HG03575 (cell line): ENCODE results near the gene UBALD2.
"Not testable (repeated sequence)": the region's sequence is repeated elsewhere in the genome, so short reads cannot be mapped to it uniquely, and the experiment has no call there.

Experiments used
- ATAC-seq: cut with Tn5 transposase; IDR thresholded peaks from one replicate; pipeline ENCODE4 v1.9.1; 2021; ENCODE audit not compliant: unreplicated experiment, insufficient number of reproducible peaks, low FRiP score; ENCODE audit errors: extremely low read depth

Gene UBALD2

DNA sequence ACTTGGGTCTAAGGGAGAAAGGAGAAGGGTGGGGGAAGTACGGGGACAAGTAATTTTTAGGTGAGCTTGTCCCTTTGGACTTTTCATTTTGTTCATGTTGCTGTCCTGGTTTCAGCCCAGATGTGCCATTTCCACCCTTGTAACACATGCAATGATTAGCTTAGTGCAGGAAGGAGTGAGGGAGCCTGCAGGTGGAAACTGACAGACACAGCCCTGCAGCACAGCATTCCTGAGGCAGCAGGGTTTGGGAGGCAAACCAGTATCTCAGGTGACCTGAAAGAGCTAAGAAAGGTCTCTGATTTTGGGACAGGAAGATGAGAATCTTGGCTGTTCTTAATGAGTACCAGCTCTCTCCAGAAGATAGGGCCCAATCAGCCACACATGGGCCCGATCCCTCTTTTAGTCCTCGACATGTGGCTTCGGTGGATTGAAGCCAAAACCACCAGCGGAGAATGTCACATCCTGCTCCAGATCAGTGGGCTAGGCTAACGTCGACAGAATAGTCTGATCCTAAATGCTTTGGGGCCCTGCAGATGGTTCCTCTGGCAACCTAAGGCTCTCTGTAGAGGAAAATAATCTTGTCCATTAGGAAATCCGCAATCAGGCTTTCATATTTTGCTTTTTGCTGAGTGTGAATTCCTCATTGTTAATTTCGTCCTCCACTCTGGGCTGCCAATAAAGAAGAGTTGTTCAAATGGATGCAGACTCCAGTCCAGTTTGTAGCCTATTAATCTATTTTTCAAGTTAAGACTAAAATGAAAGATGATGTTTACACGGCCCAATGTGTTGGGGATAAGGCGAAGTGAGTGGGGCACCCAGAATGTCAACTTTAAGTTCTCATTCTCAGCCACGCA lies 21.1 kb upstream of the UBALD2 start:
- no peak for ATAC-seq

DNA sequence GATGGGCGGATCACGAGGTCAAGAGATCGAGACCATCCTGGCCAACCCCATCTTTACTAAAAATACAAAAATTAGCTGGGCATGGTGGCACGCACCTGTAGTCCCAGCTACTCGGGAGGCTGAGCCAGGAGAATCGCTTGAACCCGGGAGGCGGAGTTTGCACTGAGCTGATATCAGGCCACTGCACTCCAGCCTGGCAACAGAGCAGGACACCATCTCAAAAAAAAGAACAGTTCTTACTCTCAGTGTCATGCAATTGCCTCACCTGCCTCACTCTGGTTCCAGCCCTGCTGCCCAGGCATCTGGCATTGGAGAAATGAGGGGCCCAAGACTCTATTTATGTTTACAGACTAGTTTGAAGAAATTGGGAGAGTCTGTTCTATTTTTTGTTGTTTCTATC lies 20.4 kb upstream of the UBALD2 start:
- not testable (repeated sequence) for ATAC-seq

DNA sequence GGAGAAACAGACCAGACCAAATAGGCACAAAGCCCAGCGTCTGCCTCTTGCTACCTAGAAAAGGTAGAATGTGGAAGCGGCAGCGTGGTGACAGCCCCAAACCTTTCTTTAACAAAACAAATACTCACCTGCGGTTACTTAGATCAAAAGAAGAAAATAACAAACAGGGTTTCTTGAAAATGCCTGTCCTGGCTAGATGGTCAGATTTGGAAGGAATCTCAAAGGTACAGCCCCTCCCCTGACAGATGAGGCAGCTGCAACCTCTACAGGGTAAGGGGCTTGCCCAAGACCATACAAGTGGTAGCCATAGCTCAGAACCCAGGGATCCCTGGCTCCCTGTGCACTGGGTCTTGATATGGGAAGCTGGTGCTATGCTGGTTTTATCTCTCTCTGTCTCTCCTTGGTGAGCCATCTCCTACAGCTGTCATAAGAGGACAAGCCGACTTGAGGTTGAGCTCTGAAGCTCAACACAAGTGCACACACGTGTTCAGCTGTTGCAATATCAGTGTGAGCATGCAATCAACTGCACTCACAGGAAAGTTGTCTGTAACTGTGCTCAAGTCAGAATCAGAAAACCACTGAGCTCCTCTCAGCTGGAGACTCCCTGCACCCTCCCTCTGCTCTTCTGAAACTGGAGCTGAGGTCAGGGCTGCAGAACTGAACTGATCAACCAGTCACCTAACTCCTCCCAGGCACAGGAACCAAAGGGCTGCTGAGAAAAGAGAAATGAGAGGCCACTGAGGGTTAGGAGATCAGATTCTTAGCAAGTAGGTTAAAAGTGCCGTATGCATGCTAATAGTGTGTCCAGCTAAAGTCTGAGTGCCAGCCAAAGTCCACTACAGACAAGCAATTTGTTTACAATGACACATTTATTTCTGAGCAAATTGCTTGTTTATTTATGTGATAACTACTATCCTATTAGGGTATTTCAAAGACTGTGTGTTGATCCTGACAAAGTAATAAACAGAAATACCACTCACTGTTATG lies 18.8 kb upstream of the UBALD2 start:
- ATAC-seq = peak; percentile 76

DNA sequence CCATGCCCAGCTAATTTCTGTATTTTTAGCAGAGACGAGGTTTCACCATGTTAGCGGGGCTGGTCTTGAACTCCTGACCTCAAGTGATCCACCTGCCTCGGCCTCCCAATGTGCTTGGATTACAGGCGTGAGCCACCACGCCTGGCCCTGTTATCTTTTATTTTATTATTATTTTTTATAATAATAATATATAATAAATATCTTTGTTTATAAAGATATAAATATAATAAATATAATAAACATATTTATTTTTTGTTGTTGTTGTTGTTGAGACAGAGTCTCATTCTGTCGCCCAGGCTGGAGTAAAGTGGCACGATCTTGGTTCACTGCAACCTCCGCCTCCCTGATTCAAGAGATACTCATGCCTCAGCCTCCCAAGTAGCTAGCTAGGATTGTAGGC lies 17.8 kb upstream of the UBALD2 start:
- ATAC-seq = no peak

DNA sequence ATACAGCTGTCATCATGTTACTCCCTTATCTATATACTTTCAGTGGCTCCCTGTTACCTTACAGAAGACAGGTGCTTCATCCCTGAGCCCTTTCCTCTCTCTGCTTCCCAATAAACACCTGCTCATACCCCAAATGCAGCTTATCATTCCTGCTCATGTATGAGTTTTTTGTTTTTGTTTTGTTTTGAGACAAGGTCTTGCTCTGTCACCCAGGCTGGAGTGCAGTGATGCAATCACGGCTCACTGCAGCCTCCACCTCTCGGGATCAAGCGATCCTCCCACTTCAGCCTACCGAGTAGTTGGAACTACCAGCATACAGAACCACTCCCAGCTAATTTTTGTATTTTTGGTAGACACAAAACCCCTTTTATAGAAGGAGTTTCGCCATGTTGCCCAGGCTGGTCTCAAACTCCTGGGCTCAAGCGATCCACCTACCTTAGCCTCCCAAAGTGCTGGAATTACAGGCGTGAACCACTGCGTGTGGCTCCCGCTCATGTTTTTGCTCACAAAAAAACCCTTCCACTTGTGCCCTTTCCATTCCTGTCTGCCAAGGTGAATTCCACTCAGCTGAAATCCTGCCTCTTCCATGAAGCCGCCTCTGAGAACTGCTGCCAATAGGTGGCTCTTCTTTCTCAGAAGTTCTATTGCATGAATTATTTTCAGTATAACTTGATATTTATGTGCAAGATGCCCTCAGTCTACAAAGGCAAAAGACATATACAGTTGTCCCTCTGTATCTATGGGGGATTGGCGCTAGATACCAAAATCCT lies 16.9 kb upstream of the UBALD2 start:
- ATAC-seq = no peak

DNA sequence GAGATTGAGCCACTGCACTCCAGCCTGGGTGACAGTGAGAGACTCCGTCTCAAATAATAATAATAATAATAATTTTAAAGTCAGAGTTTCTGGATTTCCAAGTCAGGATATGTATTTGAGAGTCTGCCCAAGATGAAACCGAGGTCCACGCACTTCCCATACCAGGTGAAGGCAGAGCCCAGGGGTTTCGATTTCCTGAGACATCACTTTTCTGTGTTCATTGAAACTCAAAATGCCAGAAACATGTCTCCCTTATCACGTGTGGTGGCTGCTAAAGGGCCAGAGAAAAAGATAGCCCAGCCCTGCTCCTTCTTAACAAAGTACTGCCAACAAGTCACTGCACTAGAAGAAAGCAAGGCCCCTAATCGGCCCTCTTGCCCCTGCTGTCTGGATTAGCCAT lies 15.0 kb upstream of the UBALD2 start:
- ATAC-seq = no peak

DNA sequence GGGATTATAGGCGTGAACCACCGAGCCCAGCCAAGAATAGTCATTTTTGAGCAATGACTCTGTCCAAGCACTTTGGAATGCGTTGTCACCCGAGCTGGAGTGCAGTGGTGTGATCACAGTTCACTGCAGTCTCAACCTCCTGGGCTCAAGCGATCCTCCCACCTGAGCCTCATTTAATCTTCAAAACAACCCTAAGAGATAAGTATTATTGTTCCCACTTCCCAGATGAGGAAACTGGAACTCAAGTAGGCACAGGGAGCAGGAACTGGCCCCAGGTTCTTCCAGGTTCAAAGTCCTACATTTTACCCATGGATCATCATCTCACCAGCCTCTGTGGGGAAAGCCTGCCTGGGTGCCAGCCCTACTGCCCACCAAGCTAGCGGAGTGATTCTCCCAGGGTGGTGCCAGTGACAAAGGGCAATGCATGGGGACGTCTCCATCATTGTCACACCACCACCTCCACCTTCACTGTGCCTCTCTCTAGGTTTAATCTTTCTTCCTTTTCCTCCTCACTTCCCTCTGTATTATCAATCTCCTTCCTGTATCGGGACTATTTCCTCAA lies 13.6 kb upstream of the UBALD2 start:
- ATAC-seq = no peak

DNA sequence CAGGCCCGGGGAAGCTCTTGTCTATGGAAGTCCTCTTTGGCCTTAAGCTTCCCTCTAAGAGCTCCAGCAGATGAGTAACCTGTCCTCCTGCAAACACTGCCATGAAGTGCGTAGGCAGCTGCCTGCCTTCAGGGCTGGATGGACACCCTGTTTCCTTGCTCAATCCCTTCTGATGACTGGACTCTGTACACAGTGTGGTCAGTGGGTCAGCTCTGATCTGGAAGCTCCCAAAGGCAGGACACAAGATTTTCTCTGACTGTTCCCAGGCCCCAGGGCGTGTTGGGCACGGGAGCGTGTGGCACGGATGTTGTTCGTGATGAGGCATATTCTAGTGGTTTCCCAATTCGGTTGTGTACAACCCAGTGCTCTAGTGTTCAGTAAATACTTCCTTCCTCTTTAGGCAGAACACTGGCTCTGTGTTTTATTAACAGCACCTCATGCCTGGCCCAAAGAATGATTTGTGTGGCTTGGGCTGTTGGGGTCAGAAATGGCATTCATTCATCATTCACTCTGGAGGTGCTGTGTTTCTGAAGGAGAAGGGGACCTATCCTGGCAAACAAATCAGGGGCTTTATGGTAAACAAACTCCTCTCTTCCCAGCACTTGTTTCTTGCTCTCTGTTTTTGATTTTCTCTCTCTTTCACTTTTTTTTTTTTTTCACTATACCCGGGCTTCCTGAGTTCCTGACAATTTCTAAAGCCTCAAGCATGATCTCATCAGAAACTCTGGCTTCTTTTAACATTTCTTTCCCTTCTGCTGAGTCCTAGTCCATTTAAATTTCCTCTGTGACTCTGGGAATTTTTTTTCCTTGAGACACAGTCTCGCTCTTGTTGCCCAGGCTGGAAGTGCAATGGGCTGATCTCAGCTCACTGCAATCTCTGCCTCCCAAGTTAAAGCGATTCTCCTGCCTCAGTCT lies 12.9 kb upstream of the UBALD2 start:
- no peak for ATAC-seq

DNA sequence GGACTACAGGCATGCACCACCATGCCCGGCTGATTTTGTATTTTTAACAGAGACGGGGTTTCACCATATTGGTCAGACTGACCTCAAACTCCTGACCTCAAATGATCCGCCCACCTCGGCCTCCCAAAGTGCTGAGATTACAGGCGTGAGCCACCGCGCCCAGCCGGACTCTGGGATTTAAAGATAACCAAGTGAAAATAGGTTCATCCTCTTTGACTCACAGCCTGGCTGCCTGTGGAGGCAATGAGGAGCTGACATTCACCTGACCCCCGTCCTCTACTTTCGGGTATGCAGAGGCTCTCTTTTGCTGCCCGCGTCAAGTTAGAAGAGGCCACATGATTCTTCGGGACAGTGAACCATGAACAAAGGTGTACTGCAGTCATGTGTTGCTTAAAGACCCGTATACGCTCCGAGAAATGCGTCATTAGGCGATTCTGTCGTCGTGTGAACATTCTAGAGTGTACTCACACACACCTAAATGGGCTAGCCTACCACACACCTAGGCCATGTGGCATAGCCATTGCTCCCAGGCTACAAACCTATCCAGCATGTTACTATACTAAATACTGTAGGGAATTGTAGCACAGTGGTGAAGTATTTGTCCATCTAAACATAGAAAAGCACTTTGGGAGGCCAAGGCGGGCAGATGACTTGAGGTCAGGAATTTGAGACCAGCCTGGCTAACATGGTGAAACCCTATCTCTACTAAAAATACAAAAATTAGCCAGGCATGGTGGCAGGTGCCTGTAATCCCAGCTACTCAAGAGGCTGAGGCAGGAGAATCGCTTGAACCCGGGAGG lies 12.0 kb upstream of the UBALD2 start:
- ATAC-seq = not testable (repeated sequence)

DNA sequence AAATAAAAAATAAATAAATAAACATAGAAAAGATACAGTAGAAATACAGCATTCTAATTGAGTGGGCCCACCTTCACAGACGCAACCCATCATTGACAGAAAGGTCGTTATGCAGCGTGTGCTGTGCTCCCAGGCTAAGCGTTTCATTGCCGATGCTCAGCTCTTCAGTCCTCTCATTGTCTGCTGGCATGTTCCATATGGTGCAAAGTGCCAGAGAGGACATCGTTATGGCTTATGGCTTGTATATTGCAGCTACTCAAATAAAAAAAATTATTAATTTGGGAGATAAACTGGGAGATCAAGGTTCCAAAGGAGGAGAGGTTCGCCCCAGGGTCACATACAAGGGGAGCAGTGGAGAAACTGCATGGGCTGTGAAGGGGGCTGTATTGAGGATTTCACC lies 11.3 kb upstream of the UBALD2 start:
- ATAC-seq = no peak

DNA sequence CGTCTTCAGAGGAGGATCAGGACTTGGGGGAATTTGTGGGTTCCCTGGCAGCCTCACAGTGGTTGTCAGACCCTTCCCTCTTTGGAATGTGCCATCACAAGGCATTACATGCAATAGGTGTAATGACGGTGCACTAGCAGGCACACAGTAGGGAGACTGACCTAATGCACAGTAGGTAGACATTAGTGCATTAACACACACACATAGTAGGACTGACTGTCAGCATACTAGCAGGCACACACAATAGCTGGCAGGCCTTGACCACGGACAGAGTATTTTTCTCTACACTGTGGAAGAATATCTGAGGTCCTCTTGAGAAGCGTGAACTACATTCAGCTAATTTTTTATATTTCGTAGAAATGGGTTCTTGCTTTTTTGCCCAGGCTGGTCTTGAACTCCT lies 10.9 kb upstream of the UBALD2 start:
- ATAC-seq = no peak

DNA sequence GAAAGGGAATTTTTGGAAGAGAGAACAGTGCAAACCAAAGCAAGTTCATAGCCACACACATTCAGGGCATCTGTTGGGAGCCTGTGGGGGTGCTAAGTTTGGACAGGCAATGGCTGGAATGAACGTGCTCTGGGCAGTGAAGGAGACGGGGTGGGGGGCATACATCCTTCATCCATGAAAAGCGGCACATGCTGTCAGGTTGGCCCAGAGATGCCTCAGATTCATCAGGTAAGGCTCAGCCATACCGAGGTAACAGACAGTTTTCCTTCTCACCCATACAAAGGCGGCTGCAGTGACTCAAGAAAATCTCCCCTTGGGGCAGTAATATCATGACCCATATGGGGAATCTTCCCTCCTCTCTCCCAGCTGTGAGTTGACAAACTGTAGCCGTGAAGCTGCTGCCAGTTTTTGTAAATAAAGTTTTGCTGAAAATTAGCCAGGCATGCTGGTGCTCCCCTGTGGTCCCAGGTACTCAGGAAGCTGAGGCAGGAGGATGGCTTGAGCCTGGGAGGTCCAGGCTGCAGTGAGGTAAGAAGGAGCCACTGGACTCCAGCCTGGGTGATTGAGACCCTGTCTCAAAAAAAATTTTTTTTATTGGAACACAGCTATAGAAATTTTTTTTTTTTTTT lies 9.2 kb upstream of the UBALD2 start:
- ATAC-seq = no peak

DNA sequence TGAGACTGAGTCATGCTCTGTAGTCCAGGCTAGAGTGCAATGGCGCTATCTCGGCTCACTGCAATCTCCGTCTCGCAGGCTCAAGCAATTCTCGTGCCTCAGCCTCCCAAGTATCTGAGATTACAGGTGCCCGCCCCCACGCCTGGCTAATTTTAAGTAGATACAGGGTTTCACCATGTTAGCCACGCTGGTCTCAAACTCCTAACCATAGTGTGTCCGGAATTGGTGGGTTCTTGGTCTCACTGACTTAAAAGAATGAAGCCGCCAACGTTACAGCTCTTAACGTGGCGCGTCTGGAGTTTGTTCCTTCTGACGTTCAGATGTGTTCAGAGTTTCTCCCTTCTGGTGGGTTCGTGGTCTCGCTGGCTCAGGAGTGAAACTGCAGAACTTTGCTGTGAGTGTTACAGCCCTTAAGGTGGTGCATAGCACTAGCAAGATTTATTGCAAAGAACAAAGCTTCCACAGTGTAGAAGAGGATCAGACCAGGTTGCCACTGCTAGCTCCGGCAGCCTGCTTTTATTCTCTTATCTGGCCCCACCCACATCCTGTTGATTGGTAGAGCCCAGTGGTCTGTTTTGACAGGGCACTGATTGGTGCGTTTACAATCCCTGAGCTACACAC lies 8.6 kb upstream of the UBALD2 start:
- not testable (repeated sequence) for ATAC-seq

DNA sequence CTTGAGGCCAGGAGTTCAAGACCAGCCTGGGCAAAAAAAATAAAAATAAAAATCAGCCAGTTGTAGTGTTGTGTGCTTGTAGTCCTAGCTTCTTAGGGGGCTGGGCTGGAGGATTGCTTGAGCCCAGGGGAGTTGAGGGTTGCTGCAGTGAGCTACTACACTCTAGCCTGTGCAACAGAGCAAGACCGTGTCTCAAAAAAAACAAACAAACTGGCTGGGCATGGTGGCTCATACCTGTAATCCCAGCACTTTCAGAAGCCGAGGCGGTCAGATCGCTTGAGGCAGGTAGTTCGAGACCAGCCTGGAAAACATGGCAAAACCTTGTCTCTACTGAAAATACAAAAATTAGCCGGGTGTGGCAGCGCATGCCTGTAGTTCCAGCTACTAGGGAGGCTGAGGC lies 4.9 kb upstream of the UBALD2 start:
- ATAC-seq = no peak

DNA sequence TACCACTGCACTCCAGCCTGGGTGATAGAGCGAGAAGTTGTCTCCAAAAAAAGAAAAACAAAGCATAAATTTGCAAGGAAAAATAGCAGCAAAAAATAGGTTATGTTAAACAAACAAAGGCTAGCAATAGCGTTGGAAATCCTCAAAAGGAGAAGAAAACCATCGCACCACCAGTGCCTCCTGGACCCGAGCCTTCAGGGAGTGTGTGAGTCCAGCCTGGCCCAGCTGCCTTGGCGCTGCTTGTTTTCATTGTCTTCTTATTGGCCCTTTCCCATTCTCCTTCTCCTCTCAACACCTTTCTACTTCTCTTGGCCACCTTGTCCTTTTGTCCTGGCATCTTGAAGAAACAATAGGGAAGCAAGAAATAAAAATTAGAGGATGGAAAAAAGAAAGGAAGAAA lies 4.5 kb upstream of the UBALD2 start:
- ATAC-seq = no peak

DNA sequence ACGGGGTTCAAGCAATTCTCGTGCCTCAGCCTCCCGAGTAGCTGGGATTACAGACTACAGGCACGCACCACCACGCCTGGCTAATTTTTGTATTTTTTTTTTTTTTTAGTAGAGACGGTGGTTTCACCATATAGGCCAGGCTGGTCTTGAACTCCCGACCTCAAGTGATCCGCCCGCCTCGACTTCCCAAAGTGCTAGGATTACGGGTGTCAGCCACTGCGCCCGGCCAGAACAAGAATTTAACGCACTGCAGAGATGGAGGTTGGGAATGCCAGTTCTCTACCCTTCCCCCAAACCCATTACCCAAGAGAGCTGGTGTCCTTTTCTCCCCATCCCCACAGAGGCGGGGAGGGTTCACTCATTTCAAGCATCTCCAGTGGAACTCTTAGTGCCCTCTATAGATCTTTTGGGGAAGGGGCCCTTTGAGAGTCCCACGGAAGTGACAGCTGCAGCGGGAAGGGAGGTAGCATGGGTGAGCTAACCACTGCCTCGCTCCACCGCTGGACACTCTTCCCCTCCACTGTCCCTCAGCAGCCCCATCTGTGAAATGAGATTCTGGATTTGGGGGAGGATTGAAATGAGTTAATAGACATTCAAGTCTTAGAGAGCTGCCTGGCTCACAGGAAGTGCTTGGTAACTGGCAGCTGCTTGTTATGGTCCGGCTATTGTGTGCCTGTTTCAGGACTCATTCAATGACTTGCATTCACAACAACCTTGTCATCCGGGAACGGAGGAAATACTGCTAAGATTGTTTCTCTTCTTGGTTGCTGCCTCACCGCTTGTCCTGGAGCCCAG lies 3.5 kb upstream of the UBALD2 start:
- ATAC-seq = no peak
